ENCODE results near the gene HYI.
"Not testable (repeated sequence)": the region's sequence is repeated elsewhere in the genome, so short reads cannot be mapped to it uniquely, and the experiment has no call there.

HYI gene

DNA sequence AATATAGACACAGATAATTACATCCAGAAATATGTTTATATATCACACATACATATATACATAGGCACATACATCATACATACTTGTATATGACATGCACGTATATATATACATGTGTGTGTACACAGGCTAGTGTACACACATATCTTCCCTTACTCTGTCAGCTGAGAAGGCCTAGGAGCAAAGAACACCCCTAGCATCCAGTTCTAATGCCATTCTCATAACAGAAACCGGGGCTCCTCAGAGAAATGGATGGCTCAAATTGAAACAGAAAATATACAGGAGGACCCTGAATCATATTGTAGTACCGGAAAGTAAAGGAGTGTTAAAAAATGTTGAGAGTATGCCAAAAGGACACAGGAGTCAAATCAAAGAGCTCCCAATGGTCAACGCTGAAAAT, 19.7 kb upstream of the HYI start:
- no peak for DNase-seq (ENCODE audit: low read depth)
- no peak overlapping the region for H3K4me3 ChIP-seq (ENCODE audit: low read length)
- TF ChIP-seq, protein P1, sequence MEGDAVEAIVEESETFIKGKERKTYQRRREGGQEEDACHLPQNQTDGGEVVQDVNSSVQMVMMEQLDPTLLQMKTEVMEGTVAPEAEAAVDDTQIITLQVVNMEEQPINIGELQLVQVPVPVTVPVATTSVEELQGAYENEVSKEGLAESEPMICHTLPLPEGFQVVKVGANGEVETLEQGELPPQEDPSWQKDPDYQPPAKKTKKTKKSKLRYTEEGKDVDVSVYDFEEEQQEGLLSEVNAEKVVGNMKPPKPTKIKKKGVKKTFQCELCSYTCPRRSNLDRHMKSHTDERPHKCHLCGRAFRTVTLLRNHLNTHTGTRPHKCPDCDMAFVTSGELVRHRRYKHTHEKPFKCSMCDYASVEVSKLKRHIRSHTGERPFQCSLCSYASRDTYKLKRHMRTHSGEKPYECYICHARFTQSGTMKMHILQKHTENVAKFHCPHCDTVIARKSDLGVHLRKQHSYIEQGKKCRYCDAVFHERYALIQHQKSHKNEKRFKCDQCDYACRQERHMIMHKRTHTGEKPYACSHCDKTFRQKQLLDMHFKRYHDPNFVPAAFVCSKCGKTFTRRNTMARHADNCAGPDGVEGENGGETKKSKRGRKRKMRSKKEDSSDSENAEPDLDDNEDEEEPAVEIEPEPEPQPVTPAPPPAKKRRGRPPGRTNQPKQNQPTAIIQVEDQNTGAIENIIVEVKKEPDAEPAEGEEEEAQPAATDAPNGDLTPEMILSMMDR (conservative IDR thresholded peaks at IDR 0.05; ENCODE audit: low read depth, low read length): no peak

DNA sequence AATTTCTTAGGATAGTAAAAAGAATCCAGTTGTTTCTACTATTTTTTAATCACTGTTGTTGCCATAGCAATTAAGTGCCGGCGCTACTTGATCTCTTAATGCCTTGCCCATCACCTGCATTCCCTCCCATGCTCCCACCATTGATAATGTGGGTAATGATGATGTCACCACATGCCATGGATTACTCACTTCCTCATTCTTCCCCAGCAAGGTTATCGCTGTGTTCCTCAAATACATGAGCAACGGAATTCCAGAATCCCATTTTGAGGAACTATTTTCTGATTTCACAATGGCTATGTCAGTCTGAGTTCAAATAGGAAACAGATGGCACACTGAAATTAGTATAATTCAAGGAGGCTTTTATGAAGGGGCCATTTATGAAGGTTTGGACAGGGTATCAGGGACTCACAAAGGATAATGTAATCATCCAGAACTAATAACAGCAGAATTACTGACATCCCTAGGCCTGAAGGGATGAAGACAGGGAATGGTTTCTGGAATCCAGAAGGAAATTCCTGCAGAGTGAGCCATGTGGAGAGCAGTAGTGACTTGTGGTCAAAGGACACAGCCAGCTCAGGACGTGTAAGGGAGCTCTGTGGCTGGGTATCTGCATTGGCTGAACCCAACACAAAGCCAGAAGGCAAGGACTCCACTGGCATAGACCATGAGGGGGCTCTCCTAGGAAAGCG, 18.9 kb upstream of the HYI start:
- peak; percentile 85 for DNase-seq (ENCODE audit: low read depth)
- not testable (repeated sequence) for H3K4me3 ChIP-seq (ENCODE audit: low read length)

- DNase-seq (ENCODE audit: low read depth): no peak
- TF ChIP-seq, protein P1 (conservative IDR thresholded peaks at IDR 0.05; ENCODE audit: low read depth, low read length): no peak
- no peak overlapping the region for H3K4me3 ChIP-seq (ENCODE audit: low read length)
Observed at GRCh38 chr1:43472087-43472462, 18.3 kb upstream of the HYI start.

GRCh38 chr1:43469932-43470331, 16.2 kb upstream of the HYI start:
- no peak overlapping the region for H3K4me3 ChIP-seq (ENCODE audit: low read length)
- DNase-seq (ENCODE audit: low read depth): no peak
- TF ChIP-seq, protein P1 (conservative IDR thresholded peaks at IDR 0.05; ENCODE audit: low read depth, low read length): no peak

DNA sequence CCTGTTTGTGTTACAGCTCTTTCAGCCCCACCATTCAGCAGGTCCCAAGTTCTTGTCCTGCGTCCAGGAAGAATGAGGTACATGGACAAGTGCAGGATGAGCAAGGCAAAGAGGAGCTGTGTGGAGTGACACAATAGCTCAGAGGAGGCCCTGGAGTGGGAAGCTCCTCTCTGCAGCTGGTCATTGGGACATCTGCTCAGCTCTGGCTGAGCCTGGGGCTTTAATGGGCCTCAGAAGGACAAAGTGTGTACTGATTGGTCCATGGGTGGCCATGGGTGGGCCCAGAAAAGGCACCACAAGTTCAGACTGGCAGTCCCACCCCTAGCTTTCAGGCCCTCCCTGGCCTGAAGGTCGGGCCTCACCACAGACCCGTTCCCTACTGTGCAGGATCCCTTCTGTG, 14.7 kb upstream of the HYI start:
- TF ChIP-seq, protein P1 (conservative IDR thresholded peaks at IDR 0.05; ENCODE audit: low read depth, low read length): no peak
- no peak overlapping the region for H3K4me3 ChIP-seq (ENCODE audit: low read length)
- DNase-seq (ENCODE audit: low read depth): no peak

DNA sequence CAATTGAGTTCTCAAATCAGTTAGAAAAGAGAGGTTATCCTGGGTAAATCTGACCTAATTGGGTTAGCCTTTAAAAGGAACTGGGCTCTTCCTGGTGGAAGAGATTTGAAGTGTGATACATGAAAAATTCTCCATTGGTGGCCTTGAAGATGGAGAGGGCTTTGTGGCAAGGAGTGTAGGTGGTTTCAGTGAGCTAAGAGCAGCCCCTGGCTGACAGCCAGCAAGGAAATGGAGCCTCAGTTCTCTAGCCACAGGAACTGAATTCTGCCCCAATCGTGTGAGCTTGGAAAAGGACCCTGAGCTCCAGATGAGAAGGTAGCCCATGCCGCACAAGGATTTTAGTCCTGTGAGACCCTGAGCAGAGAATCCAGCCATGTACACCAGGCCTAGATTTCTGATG, 12.7 kb upstream of the HYI start:
- TF ChIP-seq, protein P1 (conservative IDR thresholded peaks at IDR 0.05; ENCODE audit: low read depth, low read length): no peak
- H3K4me3 ChIP-seq (ENCODE audit: low read length): no peak overlapping the region
- no peak for DNase-seq (ENCODE audit: low read depth)

DNA sequence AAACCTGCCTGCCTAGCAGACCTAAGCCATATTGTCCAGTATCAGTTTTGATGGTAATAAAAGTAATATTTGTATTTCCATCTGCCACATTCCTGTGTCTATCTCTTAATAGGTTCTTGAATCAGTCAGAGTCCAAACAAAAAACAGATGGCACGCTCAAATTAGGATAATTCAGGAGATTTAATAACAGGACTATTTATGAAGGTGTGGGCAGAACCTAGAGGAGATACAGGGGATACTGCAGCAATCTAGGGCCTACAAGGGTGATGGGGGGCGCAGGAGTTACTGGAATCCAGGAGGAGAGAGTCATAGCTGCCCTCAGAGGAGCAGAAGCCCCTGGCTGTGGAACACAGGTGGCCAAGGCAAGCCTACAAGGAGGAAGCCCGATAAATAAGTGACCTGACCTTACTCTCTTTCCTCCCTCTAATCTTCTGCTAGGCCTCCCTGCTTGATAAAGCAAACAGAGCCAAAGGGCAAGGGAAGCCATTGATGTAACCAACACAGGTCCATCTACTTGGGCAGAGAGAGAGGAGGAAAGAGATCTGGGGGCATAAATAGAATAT, 11.9 kb upstream of the HYI start:
- no peak for DNase-seq (ENCODE audit: low read depth)
- H3K4me3 ChIP-seq (ENCODE audit: low read length): no peak overlapping the region
- TF ChIP-seq, protein P1 (conservative IDR thresholded peaks at IDR 0.05; ENCODE audit: low read depth, low read length): no peak

Measured in retinal pigment epithelial cell (primary cell).